NCI-H2107 treated with DMSO at 0.1 percent for 48 hours (cell line): ENCODE results near the gene LRCH3.
A peak's percentile ranks its signal among the peaks of the same experiment; 100 is the strongest.

Experiments
- DNase-seq: peaks from one replicate; lab custom pipeline; 2025; ENCODE audit not compliant: unreplicated experiment; lab: John Stamatoyannopoulos, UW

Gene LRCH3

DNA sequence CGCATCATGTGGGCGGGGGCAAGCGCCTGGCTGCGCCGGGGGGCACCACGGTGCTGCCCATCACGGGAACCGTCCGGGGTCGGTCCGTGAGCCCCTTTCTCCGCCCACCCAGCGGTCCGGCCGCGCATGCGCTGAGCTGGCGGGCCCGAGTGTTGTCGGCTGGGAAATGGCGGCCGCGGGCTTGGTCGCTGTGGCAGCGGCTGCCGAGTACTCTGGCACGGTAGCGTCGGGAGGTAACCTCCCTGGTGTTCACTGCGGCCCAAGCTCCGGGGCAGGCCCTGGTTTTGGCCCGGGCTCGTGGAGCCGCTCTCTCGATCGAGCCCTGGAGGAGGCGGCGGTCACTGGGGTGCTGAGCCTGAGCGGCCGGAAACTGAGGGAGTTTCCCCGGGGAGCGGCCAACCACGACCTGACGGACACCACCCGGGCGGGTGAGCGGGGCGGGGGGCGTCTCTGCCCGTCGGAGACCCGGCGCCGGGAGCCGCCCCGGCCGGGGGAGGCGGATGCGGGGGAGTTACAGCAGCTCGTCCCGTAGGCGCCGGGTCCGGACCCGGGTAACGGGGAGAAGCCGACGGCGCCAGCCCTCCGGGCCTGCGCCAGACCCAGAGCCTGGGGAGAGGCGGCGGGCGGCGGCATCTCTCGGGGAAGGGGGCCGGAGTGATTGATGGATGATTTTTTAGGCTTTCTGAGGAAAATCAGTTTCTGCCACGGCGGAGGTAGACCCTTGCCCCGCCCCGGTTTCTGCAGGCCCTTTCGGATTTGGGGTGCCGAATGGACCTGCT, at the start of gene LRCH3:
TSS of gene LRCH3 (plus strand) at position 142 of the 779 bp plus-strand sequence. CDS start at position 167, 25 bp downstream.
- peak; percentile 85 for DNase-seq

DNA sequence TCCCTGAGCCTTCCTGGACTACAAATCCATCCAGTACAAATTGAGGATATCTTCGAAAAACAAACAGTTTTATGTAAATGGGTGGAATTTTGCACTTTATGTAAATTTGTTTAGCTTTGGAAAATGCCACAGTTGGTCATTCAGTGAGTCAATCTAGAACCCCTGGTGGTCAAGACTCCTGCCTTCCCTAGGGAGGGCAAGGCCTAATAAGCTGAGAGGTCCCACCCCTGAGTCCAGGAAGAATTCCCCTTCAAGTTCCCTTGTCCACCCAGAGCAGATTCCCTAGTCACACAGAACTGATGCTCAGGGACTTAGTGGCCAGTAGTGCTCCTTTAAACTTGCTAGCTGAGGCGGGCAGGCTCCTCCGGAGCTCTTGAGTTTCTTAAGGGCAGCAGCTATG, 48.3 kb upstream of the LRCH3 start:
- no peak for DNase-seq

DNA sequence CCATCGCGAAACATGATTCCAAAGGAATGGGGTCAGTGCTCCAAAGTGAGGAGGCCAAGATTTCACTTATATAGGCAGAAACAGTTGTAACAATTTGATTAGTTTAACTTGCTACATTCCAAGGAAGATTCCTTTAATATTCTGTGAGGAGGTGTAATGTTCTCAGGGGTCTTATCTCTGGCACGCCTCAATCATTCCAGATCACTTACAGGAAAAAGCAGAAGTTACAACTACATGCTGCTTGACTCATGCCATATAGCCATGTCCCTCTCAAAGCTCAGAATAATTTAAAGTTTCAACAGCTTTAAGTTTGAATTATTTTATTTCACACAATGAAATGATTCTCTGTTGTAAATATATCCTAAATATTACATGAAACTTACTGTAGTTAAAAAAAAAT, 44.8 kb upstream of the LRCH3 start:
- no peak for DNase-seq

DNA sequence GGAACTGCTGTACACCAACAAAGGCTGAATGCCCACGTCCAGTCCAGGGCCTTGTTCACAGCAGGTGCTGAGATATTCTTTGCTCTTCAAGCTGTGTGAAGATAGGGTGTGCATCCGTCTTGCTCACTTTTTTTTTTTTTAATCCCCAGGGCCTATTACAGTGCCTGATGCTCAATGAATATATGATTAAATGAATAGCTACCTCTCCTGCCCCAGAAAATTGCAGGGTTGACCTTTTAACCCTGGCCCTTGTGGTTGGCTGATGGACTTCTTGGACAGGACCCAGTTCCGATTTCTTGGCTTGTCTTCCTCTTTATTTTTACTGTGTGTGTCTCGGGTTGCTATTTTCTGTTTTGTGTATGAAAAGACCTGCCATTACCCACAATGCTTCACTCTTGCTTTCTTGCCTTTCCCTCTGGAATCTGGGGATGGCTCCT, 44.2 kb upstream of the LRCH3 start:
- DNase-seq: peak; percentile 28

DNA sequence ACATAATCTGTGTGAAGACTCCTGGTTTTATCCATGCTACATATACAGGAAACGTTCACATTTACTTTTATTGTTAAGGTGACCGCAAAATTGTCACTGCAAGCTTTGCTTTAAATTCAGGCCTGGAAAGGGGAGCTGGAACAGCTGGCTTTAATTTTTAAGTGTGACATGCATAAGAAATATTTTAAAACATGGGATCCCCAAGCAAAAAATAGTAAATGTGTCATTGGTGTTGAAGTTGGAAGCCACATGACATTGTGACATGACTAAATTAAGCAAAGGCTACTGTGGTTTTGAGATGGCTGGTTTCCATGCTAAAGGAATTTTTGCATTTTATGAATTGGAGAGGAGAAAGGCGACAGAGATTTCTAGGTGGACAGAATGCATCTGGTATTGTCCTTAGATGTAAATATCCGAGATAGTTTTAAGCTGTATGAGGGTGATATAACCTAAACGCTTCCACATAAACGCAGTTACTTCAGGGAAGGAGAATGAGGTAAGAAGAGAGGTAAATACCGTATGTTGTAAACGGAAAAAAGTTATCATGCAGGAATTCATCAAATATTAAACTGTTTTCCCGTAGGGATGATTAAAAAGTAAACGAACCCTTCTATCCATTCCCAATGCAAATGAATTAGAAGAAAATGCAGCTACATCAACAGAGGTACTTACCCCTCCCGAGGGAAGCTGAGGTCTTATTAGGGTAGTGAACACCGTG, 42.3 kb upstream of the LRCH3 start:
- DNase-seq: no peak

DNA sequence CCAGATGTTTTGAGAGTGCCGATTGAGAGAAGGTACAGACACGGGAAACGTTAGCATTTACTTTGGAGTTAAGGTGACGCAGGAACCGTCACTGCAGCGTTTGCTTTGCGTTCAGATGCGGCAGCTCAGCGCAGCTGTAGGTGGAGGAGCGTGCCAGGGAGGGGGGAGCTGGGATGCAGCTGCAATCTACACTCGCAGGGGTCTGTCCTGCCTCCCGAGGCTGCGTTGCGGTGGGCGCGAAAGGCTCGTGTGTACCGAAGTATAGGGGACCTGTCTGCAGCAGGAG, 41.8 kb upstream of the LRCH3 start:
- peak; percentile 93 for DNase-seq

DNA sequence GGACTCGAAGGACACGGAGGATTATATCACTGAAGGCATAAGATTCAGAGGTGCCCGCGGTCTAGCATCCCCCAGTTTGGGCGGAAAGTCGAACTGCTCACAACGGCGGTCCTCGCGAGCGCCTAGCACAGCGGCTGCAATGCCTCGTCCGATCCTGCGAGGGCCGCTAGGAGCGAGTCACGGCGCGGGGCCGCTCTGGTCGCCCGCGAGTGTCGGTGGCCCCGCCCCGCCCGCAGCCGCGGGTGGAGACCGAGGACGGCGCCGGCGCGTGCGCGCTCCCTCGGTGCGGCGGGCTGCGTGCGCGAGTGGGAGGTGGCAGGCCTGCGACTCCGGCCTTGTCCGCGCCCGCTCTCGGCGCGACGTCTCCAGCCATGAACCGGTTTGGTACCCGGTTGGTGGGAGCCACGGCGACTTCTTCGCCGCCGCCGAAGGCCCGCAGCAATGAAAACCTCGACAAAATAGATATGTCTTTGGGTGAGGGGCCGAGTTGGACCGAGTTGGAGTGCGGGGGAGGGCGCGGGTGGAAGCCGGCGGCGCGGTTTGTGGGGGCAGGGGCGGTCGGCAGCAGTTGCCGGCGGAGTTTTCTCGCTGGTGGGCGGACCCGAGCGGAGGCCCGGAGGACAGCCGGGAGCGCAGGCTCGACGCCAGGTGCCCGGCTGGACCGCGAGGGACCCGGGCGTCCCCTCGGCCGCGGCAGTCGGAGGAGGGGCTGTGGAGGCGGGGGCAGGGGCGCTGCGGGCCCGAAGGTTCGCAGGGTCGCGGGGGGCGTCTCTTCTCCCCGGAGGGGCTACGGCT, 41.3 kb upstream of the LRCH3 start, which contains the start of gene FYTTD1:
TSS of gene FYTTD1 (plus strand) at position 283 of the 795 bp plus-strand sequence. CDS start at position 372, 89 bp downstream.
- peak; percentile 93 for DNase-seq

DNA sequence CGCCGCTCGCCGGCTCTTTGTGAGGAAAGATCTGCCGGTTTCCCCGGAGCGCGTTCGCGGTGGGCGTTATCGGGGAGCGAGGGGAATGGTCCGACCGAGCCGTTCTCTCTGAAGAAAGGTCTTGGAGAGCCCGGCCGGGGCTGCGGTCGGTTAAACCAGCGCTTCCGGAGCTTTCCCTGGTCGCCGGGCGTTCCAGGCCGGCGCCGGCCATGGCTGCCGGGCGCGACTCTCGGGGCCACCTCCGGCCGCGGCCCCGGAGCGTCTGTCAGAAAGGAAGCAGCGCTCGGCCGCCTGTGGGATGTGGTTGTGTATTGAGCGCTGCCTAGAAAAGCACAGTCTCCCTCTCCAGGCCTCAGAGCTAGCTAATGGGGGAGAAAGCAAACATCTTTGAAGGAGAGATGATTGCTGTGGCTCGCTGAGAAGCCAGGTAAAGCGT, 40.6 kb upstream of the LRCH3 start:
- DNase-seq: peak; percentile 87

DNA sequence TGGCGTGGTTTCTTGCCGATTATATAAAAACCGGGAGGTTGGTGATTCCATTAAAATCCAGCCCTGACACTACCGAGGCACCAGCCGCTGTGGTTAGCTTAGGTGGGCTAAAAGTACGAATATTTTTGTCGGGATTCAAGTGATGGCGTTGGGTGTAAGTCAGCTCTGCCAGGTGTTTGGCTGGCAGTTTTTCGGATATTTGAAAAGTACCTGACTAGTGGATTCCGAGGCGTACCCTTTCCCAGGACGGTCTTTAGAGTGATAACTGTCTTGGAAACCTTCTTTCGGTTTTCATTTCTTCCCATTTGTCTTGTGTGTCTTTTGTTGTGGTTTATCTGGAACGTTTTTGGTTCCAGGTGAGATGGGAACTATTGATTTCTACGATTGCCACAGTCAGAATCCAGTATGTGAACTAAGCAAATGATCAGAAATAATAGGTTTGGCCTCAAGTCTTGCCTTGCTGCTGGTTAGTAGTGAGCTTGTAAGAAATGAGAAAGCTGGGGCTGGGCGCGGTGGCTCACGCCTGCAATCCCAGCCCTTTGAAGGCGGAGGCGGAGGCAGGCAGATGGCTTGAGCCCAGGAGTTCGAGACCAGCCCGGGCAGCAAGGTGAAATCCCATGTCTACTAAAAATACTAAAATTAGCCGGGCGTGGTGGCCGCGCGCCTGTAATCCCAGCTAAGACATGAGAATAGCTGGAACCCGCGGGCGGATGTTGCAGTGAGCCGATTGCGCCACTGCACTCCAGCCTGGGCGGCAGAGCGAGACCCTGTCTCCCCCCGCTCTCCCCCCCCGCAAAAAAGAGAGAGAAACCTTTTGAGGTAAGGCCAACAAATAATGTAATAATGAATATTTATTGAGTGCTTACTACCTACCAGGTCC, 40.0 kb upstream of the LRCH3 start:
- peak; percentile 76 for DNase-seq

DNA sequence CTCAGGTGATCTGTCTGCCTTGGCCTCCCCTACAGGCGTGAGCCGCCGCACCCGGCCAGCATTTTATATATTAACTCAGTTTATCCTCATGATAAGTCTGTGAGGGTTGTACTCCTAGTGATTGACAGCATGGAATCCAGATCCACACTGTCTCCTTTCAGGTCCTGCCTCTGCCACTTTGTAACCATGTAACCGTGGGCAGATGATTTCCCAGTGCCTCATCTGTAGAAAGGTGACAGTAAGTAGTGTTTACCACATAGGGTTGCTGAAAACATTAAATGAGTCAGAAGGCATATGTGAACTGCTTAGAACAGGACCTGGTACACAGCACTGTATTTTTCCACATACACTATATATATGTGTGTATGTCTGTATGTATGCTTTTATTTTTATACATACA, 38.9 kb upstream of the LRCH3 start:
- no peak for DNase-seq

DNA sequence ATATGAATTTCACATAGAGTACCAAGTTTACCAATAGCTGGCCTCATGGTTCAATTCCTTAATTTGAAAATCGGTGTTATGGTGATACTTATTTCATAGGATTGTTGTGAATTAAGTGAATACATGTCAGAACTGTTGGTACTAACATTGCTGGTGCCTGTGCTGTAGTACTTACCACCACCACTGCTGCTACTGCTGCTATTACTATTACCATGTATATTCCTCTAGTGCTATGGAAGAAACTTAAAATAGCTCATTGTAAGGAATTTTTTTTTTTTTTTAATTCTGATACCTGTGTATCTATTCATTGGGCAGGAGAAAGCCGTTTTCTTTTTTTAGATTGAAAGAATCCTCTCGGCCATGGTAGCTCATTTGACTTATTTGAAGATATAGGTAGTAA, 37.8 kb upstream of the LRCH3 start:
- no peak for DNase-seq

DNA sequence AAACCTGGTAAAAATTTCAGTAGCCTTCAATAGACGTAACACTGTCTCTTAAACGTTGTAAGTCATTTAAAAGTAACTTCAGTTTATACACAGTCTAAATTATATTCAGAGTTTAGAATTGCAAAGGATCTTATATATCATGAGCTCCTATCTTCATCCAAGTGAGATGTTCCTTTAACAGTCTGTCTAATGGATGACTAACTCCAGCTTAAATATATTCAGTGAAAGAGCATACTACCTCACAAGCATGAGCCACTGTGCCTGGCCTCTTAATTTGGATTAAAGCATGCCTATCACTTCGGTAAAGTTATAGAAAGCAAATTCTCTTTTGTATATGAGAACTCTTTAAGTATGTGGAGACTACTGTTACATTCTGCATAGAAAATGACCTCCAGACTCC, 34.4 kb upstream of the LRCH3 start:
- no peak for DNase-seq

DNA sequence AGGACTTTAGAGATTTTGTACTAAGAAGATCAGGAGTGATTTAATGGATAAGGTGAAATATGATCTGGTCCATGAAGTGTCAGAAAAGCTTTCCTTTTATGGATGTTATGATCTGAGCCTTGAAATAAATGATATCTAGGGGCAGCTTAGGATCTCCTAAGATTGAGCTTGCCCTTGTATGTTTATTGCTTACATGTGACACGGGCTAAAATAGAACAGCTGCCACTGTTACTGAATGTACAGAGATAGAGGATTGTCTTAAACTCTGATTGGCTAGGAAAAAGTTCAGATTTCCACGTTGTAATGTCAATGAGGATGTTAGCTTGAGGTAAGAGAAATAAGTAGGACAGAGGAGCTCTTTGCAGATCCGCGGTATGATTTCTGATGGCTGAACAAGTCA, 32.5 kb upstream of the LRCH3 start:
- DNase-seq: no peak

DNA sequence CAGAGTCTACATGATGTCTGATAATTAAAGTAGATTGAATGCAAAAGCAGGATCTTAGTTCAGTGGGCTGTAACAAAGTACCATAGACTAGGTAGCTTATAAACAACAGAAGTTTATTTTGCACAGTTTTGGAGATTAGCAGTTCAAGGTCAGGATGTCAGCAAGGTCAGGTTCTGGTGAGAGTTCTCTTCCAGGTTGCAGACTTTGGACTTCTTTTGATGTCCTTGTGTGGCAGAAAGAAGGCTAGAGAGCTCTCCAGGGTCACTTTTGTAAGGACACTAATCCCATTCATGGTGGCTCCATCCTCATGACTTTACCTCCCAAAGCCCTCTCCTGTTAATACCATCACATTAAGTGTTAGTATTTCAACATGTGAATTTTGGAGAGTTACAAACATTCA, 29.3 kb upstream of the LRCH3 start:
- DNase-seq: no peak

DNA sequence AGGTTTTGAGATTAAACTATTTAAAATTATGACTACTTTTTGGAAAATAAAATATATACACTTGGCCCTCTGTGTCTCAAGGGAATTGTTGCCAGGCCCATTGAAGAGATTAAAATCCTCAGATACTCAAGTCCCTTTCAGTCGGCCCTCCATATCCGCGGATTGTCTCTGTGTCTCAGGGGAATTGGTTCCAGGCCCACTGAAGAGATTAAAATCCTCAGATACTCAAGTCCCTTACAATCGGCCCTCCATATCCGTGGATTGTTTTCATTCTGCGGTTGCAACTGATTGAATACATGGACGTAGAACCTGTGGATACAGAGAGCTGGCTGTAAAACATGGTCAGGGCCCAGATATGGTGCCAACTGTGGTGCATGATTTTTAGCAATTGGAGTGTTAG, 15.7 kb upstream of the LRCH3 start:
- peak; percentile 82 for DNase-seq

DNA sequence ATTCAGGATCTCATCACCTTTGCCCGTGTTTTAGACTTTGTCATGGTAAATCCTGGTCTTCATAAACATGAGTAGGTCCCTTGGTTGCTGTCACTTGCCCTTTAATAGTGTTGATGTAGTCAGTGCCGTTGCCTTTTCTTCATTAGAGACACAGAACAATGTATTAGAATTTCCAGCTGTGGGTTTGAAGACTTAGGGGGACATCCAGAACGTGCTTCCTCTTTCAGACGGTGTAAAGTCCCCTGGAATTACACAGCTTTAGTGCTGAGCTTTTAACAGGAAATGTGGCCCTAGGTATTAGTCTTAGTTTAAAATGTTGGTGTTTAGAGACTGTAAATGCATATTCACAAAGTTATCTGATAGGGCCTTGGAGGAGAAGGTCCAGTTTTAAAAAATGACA, 8.8 kb upstream of the LRCH3 start:
- DNase-seq: no peak

DNA sequence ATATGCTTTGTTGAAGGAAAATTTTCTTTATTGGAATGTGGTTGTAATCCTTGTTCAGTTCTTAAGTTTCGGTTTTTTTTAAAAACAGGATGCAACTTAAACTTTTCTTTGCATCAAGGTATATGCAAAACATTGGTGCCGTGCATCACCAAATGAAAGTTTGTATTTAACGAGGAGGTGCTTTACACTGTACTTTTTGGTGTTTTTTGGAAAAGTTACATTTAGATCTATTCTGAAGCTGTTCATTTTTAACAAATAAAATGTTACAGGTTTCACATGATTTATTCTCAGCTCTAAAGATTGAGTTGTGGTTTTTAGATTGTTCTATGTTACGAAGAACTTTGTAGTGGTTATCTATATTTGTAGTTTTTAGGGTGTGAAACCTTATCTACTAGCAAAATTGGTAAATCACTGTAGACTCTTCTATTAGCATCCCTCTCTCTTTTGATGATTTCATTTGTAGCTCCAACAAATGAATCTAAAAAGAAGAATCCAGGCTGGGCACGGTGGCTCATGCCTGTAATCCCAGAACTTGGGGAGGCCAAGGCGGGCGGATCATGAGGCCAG, 7.0 kb upstream of the LRCH3 start:
- DNase-seq: no peak

DNA sequence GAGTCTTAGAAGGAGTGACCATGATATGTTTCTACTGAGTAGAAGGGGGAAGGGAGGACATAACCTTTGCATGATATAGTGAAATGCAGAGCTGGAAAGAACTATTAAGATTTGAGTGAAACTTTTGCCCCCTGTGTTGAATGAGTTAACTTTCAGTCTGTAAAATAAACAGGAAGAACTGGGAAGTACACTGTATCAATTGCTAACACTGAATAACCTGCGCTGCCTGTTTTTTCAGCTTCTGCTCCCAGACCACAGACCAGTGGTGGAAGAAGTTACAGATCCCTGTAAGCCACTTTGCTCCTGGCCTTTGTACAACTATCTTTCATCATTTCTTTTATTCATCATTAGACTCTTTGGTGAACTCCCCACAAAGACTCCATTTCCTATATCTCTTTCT, 3.6 kb upstream of the LRCH3 start:
- no peak for DNase-seq

DNA sequence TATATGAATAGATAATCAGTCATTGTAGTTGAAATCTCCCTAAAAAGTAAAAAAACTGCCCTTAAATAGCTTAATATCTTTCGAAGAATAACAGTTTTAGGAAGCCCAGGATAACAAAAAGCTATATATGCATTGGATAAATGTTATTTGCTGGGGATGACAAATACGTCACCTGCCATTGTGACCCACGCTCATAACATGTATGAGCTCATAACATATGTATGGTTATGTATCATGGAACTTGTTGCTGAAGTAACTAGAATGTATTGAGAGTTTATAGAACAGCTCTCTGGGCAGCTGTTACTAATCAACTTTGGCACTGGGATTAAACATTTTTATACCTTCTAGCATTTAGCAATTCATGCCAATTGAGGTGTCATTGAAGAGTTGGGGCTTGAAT, 1.7 kb upstream of the LRCH3 start:
- DNase-seq: no peak

DNA sequence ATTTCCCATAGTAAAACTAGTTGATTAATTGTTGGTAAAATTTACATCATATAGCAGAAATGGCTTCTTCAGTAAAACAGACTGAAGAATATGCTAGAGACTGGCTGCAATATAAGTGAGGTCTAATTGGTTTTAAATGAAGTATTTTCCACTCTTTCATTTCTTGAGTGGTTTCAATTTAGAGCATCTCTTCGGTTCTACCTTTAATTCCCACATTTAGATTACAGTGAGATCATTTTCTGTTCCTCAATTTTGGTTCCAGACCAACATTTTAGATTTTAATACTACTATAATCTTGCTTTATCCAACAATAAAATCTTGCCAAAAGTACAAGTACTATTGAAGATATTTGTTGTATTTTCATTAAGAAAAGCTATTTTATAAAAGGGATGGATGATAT, 1.0 kb upstream of the LRCH3 start:
- DNase-seq: no peak
